GM11168 (cell line): Measurements from ENCODE around the gene PNPLA3.

ENCODE experiments used
- in situ Hi-C: fragments of 300-500 bp; cut with MboI; formaldehyde crosslinking; loops from one replicate; pipeline ENCODE4 v1.12.0; 2022; ENCODE audit warnings: low sequenced_read_pairs; ENCODE audit not compliant: unreplicated experiment

The PNPLA3 gene

GRCh38 chr22:43921370-43921769 is 2.2 kb upstream of the PNPLA3 start:
- in situ Hi-C loops = no loop called here

- in situ Hi-C loops = no loop called here
Observed at GRCh38 chr22:43922123-43922522, 1.5 kb upstream of the PNPLA3 start.

GRCh38 chr22:43923191-43923590 is 414 bp upstream of the PNPLA3 start:
- in situ Hi-C loops = no loop called here

- in situ Hi-C loops = no loop called here
Observed at GRCh38 chr22:43924877-43925276, 1.3 kb downstream of the PNPLA3 start.

- in situ Hi-C loops = no loop called here
Observed at GRCh38 chr22:43925433-43926348, 2.1 kb downstream of the PNPLA3 start.

- in situ Hi-C loops = no loop called here
Observed at GRCh38 chr22:43926349-43926710, 2.7 kb downstream of the PNPLA3 start.

- in situ Hi-C loops = no loop called here
Observed at GRCh38 chr22:43928468-43928867, 4.9 kb downstream of the PNPLA3 start.

GRCh38 chr22:43928908-43929307 is 5.3 kb downstream of the PNPLA3 start:
- in situ Hi-C loops = no loop called here

- in situ Hi-C loops = no loop called here
Observed at GRCh38 chr22:43931771-43932170, 8.2 kb downstream of the PNPLA3 start.

- in situ Hi-C loops = no loop called here
Observed at GRCh38 chr22:43941449-43941848, 17.8 kb downstream of the PNPLA3 start.

GRCh38 chr22:43944670-43945430 is 21.2 kb downstream of the PNPLA3 start:
- in situ Hi-C loops = no loop called here

GRCh38 chr22:43945632-43946383 is 22.2 kb downstream of the PNPLA3 start:
- in situ Hi-C loops = no loop called here

GRCh38 chr22:43946384-43946667 is 22.7 kb downstream of the PNPLA3 start:
- in situ Hi-C loops = no loop called here

GRCh38 chr22:43948836-43949406 is 25.3 kb downstream of the PNPLA3 start:
- in situ Hi-C loops = no loop called here

- in situ Hi-C loops = no loop called here
Observed at GRCh38 chr22:43951391-43951790, 27.8 kb downstream of the PNPLA3 start.

- in situ Hi-C loops = no loop called here
Observed at GRCh38 chr22:43951966-43952365, 28.4 kb downstream of the PNPLA3 start.

GRCh38 chr22:43953988-43954785 is 30.6 kb downstream of the PNPLA3 start:
- in situ Hi-C loops = no loop called here

GRCh38 chr22:43955040-43955882 is 31.7 kb downstream of the PNPLA3 start, which contains the start of gene SAMM50:
Gene SAMM50 (plus strand): TSS chr22:43955442. CDS start chr22:43955578, 136 bp downstream.
- in situ Hi-C loops = no loop called here
